HG02571 (cell line): ENCODE data around the gene ABCA8.

Source experiments
- ATAC-seq: cut with Tn5 transposase; IDR thresholded peaks from one replicate; pipeline ENCODE4 v1.9.1; 2021; ENCODE audit warnings: mild to moderate bottlenecking, moderate library complexity; ENCODE audit not compliant: unreplicated experiment

The ABCA8 gene

GRCh38 chr17:68870161-68870826 lies 84.9 kb downstream of the ABCA8 start:
- no peak for ATAC-seq

- no peak for ATAC-seq
Measured at GRCh38 chr17:68868708-68869107, 86.5 kb downstream of the ABCA8 start.

DNA sequence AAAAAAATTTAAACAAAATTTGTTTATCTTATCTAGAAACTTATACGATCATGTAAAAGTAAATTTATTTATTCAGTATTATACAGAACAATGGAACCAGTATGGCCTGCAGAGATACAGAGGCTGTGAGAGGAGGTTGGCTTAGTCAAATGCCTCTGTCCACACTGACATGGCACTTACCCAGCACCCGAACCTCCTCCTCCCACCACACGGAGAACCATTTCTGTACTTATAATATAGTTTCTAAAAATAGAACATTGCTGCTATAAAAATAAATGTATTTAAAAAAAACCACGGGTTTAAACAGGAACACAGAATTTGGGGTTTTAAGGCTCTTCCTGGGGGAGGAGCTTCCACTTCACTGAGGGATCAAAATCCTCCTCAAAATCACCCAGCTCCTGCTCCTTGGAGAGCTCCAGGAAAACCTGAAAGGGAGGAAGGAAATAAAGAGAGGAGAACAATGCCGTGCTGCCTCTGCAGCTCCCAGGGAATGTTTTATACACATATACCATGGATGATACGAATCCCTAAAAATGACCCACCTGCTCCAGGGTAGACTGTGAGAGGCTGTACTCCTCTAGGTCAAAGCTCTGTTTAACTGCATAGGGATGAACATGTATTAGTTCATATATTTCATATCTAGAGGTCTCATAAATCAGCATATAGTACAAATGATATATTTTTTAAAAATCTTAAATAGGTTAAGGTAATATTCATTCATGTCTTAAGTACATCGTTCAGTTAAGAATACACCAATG lies 87.3 kb downstream of the ABCA8 start:
- ATAC-seq: no peak

DNA sequence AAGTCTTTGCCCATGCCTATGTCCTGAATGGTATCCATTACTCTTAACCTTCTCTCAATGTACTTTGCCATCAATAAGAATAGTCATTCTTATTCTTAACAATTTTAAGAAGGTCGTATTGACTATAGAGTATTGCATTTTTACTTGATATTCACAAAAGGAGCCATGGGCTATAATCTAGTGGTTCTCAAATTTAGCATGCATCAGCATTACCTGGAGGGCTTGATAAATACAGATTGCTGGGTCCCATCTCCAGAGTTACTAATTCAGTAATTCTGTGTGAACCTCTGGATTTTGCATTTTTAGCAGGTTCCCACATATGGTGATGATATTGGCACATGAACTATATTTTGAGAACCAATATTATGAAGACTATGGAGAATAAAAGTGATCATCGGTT lies 89.6 kb downstream of the ABCA8 start:
- ATAC-seq: no peak

DNA sequence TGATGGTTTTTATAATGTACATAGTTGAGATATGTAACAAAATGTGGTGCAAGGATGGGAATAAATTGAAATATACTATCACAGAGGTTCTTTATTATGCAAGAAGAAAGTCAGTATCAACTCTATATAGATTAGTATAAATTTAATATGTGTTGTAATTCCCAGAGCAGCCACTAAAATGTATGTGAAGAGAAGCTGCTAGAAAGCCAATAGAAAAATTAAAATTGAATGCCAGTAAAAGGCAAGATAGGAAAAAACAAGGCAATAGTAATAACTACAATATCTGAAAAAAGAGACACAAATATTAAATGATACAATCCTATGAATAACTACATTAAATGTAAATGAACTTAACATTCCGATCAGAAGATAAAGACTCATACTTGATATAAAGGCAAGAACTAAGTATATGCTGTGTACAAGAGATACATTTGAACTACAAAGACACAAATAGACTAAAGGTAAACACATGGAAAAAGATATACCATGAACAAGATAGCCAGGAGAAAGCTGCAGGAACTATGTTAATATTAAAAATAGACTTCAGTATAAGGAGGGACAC lies 92.0 kb downstream of the ABCA8 start:
- no peak for ATAC-seq

GRCh38 chr17:68861602-68862001 lies 93.6 kb downstream of the ABCA8 start:
- ATAC-seq: no peak

- ATAC-seq: no peak
Measured at GRCh38 chr17:68860941-68861340, 94.3 kb downstream of the ABCA8 start.

- no peak for ATAC-seq
Measured at GRCh38 chr17:68854452-68854851, 100.7 kb downstream of the ABCA8 start.

DNA sequence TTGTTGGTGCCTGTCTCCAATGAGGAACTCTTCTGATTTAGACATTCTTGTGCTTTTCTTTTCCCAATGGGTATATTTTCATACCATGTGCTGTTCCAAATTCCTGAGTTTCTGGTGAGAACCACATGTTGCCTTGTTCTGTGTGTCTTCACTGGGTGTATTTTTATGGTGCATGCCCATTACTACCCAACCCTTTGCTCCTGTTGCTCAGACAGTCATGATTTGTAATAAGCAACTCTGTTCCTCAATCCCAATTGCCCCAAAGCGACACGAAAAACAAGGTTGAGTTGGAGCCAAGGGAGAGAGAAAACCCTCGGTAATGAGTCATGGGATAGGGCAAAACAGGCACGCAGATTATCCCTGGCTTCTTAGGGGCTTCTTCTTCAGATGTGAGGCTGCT lies 101.8 kb downstream of the ABCA8 start:
- ATAC-seq: no peak

DNA sequence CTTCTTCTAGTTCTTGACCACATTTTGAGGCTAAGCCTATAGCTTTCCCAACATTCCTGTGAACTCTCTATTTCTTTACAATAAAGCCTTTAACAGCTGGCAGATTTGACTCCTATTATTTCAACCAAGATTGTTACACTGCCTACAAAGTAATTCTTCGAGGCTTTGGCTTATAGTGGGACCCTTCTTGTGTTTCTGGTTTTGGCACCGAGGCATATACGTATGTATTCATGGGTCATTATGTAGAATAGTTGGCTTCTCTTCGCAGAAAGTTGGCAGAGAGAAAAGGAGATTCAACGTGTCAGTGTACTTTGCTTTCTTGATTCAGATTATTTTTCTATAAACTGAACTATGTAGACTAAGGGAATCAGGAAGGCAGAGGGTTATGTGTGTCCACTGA lies 102.2 kb downstream of the ABCA8 start:
- ATAC-seq: no peak

DNA sequence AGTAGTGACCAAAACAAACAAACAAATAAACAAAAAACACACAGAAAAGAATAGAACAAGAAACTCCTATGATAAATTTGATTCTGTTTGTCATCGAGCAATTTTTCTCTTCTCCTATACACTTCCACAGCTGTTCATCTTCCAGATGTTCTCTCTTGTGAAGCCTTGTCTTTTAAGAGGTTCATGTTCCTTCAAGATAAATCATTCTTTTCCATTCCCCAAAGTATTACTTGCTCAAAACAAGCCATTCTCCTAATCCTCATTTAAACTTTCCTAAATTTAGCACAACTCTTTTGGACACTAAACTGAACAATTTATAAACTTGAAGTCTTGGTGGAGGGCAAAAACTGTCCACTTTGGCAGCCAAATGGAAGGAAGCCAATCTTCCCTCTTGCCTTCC lies 103.3 kb downstream of the ABCA8 start:
- no peak for ATAC-seq

DNA sequence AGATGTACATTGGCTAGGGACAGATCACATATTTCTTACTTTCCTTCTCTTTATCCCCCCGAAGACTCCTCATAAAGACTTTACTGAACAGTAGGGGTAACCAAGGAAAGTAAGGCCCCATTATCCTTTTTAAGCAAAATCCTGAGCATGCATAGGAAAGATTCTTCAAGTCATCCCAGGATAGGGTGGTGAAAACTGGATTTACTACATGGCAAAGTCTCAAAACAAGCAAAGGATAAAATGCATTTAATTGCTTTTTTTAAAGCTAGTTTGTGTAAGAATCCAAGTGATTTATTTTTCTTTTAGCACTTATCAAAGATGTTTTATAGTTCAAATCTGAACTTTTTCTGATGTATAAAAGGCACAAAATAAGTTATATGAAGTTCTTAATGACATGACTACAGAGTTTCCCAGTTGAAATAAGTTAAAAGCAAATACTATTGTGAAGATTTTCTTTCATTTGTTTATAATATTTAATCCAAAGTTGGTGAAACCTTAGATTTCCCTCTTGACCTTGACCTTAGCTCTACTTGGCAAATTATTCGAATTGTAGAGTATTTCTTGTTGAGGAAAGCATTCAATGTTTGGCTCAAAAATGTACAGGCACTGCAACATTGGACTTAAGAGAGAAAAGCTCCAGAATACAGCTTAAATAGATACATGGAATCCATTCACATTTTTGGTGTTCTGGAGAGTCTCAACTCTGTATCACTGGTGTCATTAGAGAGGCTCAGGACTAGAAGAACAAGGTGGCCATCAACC lies 104.3 kb downstream of the ABCA8 start:
- no peak for ATAC-seq

GRCh38 chr17:68849673-68850610 lies 105.2 kb downstream of the ABCA8 start:
- ATAC-seq: no peak

DNA sequence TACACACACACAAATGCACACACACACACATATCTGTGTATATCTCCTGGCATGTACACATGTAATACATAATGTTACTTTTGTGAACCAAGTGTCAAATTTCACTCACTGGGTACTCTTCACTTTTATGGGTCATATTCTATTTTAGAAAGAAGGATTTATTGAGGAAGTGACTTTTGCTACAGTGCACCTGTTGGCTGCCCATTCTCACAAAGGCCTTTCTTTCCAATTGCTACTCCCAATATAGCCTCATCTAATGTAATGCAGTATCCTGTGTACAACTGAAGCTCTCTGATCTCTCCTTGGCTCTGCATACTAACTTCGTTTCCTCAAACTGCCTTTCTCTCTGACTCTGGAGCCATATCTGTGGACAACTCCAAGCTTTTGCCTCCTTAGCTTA lies 107.5 kb downstream of the ABCA8 start:
- ATAC-seq: no peak

DNA sequence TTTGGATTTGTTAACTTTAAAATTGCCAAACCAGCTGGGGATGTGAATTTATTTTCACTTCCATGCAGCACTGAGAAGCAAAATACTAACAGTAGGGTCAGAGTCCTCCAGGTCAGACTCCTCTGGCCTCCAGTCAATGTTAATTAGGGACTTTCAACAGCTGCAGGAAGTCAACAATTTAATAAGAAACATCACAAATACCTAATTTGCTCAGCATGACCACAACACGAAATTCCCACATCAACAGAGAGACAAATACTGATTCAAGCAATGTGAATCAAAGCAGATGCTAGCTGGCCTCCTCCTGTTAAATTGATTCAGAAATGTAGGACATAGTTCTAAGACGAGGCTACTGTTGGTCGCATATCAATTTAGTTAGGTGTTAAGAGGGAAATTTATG lies 111.7 kb downstream of the ABCA8 start:
- no peak for ATAC-seq

DNA sequence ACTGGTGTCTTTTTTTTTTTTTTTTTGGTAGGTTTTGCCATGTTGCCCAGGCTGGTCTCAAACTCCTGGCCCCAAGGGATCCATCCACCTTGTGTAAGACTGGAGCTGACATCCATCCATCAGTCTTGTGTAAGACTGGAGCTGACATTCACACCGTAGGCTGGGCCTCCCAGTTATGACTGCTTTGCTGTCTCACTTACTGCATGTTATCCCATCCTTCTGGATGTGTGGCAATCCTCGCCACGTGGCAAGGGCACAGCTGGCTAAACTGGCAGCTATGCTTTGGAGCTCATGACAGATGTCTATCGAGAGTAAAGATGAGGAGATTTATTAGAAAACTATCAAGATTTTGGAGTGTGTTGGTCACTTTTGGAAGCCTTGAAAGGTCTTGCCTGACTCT lies 115.1 kb downstream of the ABCA8 start:
- no peak for ATAC-seq

DNA sequence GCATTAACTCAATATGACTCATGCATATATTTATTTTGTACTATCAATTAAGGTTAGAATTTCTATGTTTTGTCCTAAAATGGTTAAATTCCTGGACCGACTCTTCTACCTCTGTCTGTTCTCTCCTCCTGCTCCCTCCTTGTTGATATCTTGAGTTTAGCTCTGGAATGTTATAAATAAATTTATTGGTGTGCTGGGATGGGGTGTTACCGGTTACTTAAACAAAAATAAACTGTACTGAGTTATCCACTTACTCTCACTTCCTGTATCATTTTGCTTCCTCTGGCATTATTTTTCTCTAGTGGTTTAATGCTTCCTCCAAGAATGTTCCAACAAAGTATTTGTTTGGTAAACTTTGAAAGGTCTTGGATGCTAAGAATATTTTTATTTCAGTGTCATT lies 120.1 kb downstream of the ABCA8 start:
- ATAC-seq: no peak

DNA sequence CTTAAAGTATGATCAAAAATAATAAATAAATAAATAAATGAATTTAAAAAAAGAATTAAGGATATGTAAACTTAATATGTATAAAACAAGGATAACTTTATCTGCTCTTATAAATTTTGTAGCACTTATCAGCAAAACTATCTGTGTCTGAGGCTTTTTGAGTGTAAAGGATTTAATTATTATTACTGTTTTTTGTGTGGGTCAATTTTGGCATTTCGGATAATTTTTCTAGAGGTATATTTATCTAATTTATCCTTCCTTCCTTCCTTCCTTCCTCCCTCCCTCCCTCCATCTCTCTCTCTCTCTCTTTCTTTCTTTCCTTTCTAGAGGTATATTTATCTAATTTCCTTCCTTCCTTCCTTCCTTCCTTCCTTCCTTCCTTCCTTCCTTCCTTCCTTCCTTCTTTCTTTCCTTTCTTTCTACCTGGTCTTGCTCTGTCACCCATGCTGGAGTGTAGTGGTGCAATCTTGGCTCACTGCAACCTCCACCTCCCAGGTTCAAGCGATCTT lies 120.8 kb downstream of the ABCA8 start:
- no peak for ATAC-seq

DNA sequence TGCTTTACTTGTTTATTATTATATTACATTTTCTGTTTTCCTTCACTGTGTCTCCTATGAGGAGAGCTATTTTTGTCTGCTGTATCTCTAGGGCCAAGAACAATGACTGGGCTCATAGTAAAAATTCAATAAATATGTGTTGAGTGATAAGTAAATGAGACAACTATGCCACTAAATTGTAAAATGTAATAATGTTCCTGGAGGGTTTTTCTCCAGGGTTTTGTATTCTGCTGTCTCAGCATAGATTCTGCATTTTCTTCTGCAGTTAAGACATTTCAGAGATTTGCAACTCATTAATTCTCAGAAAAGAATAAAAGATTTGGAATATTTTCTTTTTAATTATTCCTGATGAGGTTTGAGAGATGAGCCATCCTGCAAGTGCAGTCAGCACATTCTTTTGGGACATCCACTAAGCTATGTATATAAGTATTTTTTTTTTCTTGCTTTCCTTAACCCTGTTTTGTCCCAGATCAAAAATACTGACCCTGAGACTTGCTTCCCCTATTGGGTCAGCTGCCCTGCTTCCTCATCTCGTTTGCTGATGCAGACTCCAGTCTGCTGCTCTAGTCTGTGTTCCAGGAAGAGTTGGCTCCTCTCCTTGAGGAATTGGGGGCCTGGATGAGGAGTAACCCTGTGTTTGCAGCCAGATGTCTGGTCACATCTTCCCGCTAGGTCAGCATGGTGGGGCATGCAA lies 122.9 kb downstream of the ABCA8 start:
- no peak for ATAC-seq

DNA sequence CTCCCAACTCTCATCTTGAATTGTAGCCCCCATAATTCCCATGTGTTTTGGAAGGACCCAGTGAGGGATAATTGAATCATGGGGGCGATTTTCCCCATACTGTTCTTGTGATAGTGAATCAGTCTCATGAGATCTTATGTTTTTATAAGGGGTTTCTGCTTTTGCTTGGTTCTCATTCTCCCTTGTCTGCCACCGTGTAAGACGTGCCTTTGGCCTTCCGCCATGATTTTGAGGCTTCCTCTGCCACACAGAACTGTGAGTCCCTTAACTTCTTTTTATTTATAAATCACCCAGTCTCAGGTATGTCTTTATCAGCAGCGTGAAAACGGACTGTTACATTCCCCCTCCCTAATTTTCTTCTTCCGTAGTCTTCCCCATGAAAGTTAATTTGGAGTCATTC lies 124.0 kb downstream of the ABCA8 start:
- no peak for ATAC-seq
